Measurements from ENCODE around the gene SUSD2. TPM values are rescaled to one million over a fixed set of nuclear protein-coding genes. Genes with fewer than 3 reads are reported as not detected.

SUSD2 gene
- total and polyA plus RNA-seq, 2 of the 8 experiments (the other 6 are each of a cell fraction or from before 2014, with no cell fraction given) = 2.0 to 4.8 TPM

DNA sequence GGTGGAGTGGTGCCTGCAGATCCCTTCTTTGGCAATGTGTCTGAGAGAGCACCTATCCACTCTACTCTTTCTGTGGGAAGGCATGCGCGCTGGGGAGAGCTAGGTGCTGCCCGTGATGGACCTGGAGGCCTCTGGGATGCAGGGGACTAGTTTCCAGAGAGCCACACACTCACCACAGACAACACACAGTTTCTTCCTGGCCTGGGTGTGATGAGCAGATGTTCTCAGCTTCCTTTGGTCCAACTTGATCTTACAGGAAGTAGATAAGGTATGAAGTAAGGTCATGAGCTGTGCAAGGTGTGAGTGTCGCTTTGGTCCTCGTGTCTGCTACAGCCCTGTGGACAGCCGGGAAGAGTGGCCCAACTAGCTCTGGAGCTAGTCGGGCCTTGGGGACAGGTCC is 27.3 kb upstream of the SUSD2 start (continued):
- TF ChIP-seq, protein P1, sequence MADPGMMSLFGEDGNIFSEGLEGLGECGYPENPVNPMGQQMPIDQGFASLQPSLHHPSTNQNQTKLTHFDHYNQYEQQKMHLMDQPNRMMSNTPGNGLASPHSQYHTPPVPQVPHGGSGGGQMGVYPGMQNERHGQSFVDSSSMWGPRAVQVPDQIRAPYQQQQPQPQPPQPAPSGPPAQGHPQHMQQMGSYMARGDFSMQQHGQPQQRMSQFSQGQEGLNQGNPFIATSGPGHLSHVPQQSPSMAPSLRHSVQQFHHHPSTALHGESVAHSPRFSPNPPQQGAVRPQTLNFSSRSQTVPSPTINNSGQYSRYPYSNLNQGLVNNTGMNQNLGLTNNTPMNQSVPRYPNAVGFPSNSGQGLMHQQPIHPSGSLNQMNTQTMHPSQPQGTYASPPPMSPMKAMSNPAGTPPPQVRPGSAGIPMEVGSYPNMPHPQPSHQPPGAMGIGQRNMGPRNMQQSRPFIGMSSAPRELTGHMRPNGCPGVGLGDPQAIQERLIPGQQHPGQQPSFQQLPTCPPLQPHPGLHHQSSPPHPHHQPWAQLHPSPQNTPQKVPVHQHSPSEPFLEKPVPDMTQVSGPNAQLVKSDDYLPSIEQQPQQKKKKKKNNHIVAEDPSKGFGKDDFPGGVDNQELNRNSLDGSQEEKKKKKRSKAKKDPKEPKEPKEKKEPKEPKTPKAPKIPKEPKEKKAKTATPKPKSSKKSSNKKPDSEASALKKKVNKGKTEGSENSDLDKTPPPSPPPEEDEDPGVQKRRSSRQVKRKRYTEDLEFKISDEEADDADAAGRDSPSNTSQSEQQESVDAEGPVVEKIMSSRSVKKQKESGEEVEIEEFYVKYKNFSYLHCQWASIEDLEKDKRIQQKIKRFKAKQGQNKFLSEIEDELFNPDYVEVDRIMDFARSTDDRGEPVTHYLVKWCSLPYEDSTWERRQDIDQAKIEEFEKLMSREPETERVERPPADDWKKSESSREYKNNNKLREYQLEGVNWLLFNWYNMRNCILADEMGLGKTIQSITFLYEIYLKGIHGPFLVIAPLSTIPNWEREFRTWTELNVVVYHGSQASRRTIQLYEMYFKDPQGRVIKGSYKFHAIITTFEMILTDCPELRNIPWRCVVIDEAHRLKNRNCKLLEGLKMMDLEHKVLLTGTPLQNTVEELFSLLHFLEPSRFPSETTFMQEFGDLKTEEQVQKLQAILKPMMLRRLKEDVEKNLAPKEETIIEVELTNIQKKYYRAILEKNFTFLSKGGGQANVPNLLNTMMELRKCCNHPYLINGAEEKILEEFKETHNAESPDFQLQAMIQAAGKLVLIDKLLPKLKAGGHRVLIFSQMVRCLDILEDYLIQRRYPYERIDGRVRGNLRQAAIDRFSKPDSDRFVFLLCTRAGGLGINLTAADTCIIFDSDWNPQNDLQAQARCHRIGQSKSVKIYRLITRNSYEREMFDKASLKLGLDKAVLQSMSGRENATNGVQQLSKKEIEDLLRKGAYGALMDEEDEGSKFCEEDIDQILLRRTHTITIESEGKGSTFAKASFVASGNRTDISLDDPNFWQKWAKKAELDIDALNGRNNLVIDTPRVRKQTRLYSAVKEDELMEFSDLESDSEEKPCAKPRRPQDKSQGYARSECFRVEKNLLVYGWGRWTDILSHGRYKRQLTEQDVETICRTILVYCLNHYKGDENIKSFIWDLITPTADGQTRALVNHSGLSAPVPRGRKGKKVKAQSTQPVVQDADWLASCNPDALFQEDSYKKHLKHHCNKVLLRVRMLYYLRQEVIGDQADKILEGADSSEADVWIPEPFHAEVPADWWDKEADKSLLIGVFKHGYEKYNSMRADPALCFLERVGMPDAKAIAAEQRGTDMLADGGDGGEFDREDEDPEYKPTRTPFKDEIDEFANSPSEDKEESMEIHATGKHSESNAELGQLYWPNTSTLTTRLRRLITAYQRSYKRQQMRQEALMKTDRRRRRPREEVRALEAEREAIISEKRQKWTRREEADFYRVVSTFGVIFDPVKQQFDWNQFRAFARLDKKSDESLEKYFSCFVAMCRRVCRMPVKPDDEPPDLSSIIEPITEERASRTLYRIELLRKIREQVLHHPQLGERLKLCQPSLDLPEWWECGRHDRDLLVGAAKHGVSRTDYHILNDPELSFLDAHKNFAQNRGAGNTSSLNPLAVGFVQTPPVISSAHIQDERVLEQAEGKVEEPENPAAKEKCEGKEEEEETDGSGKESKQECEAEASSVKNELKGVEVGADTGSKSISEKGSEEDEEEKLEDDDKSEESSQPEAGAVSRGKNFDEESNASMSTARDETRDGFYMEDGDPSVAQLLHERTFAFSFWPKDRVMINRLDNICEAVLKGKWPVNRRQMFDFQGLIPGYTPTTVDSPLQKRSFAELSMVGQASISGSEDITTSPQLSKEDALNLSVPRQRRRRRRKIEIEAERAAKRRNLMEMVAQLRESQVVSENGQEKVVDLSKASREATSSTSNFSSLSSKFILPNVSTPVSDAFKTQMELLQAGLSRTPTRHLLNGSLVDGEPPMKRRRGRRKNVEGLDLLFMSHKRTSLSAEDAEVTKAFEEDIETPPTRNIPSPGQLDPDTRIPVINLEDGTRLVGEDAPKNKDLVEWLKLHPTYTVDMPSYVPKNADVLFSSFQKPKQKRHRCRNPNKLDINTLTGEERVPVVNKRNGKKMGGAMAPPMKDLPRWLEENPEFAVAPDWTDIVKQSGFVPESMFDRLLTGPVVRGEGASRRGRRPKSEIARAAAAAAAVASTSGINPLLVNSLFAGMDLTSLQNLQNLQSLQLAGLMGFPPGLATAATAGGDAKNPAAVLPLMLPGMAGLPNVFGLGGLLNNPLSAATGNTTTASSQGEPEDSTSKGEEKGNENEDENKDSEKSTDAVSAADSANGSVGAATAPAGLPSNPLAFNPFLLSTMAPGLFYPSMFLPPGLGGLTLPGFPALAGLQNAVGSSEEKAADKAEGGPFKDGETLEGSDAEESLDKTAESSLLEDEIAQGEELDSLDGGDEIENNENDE (IDR thresholded peaks at IDR 0.05; ENCODE audit: insufficient replicate concordance, low read length) = no peak
- TF ChIP-seq BACH1 (IDR thresholded peaks at IDR 0.05; ENCODE audit: low read length) (no peak), RAD21 (IDR thresholded peaks at IDR 0.05 in 1 of 2, conservative IDR thresholded peaks at IDR 0.05 in 1 of 2; ENCODE audit: low read depth in 2 of 2, low read length in 2 of 2) (no peak), TBP (IDR thresholded peaks at IDR 0.05; ENCODE audit: low read depth, low read length) (no peak), JUN (IDR thresholded peaks at IDR 0.05; ENCODE audit: low read depth, low read length) (no peak), SRF (IDR thresholded peaks at IDR 0.05; ENCODE audit: low read depth, low read length) (no peak), YY1 (IDR thresholded peaks at IDR 0.05; ENCODE audit: low read depth, low read length) (no peak), HDAC6 (IDR thresholded peaks at IDR 0.05; ENCODE audit: low read depth, low read length) (no peak), ZNF274 (IDR thresholded peaks at IDR 0.05; ENCODE audit: borderline replicate concordance, extremely low read depth, low read length) (no peak), PHF8 (conservative IDR thresholded peaks at IDR 0.05; ENCODE audit: low read depth, low read length) (no peak), RNF2 (IDR thresholded peaks at IDR 0.05; ENCODE audit: borderline replicate concordance, low read depth, low read length, missing control alignments, poor library complexity, severe bottlenecking) (no peak), POLR2AphosphoS5 (IDR thresholded peaks at IDR 0.05; ENCODE audit: low read depth, low read length) (no peak)
